Measurements from ENCODE around the gene PLXND1. TPM values are rescaled to one million over a fixed set of nuclear protein-coding genes. Genes with fewer than 3 reads are reported as not detected.

Gene PLXND1
- total RNA-seq, 120 experiments from 2014 or later: 60.7 to 184 (median 106) TPM

Other genes with a start within 250 kb of the PLXND1 start
- gene EFCAB12, start 178.0 kb downstream of the PLXND1 start, total RNA-seq: 1 to 10 TPM; 2.0 to 10.0 (median 4.5) TPM
- 10 to 100 TPM; 23.7 to 45.4 (median 31.5) TPM for gene MBD4, start 166.7 kb downstream of the PLXND1 start, total RNA-seq
- 10 to 100 TPM; 38.5 to 96.5 (median 58.5) TPM for gene IFT122, start 166.5 kb downstream of the PLXND1 start, total RNA-seq
- gene RHO, start 78.0 kb downstream of the PLXND1 start, total RNA-seq: 1 to 10 TPM in 42 of 120 experiments, under 1 TPM in 74, not detected in 4; 0.18 to 3.1 (median 0.82) TPM
- gene H1-8, start 63.5 kb downstream of the PLXND1 start, total RNA-seq: not detected